Mesenchymal stem cell (in vitro differentiated cells and primary cell): ENCODE results near the gene PRDM2.

Experiments used
- DNase-seq: peaks from one replicate; pipeline ENCODE4 v3.0.0-alpha.2; 2013
- H2AFZ ChIP-seq: one replicate; pipeline ENCODE4 v1.6.1; 2013; ENCODE audit warnings: low read depth, mild to moderate bottlenecking, control low read depth, inconsistent platforms, low read length, moderate library complexity
- H2AK5ac ChIP-seq: 2 replicates; pipeline ENCODE4 v1.6.1; 2013; ENCODE audit warnings: low read length, moderate library complexity, mild to moderate bottlenecking, inconsistent platforms; ENCODE audit not compliant: severe bottlenecking
- H2BK120ac ChIP-seq: one replicate; pipeline ENCODE4 v1.6.1; 2013; ENCODE audit warnings: low read depth, mild to moderate bottlenecking, inconsistent platforms, low read length, moderate library complexity
- H2BK12ac ChIP-seq, 2 experiments: one replicate each; pipeline ENCODE4 v1.6.1; 2013; ENCODE audit warnings: inconsistent platforms in 2 of 2, low read length in 2 of 2, mild to moderate bottlenecking in 2 of 2, moderate library complexity in 2 of 2, control low read depth in 1 of 2
- H2BK15ac ChIP-seq: one replicate; pipeline ENCODE4 v1.6.1; 2013; ENCODE audit warnings: mild to moderate bottlenecking, low read depth, inconsistent platforms; ENCODE audit not compliant: poor library complexity, severe bottlenecking
- H2BK5ac ChIP-seq: 2 replicates; pipeline ENCODE4 v1.6.1; 2013; ENCODE audit warnings: low read depth, mild to moderate bottlenecking, low read length, control low read depth, inconsistent platforms; ENCODE audit not compliant: poor library complexity, severe bottlenecking
- H3K14ac ChIP-seq, 2 experiments: one replicate each; pipeline ENCODE4 v1.6.1; 2013; ENCODE audit warnings: inconsistent platforms in 2 of 2, low read length in 2 of 2, control low read depth in 1 of 2, mild to moderate bottlenecking in 1 of 2, moderate library complexity in 1 of 2
- H3K18ac ChIP-seq, 2 experiments: one replicate each; pipeline ENCODE4 v1.6.1; 2013; ENCODE audit warnings: inconsistent platforms in 2 of 2, low read length in 2 of 2, control low read depth in 1 of 2, low read depth in 1 of 2, mild to moderate bottlenecking in 1 of 2
- H3K23ac ChIP-seq, 2 experiments: one replicate each; pipeline ENCODE4 v1.6.1; 2013; ENCODE audit warnings: inconsistent platforms in 2 of 2, low read length in 2 of 2, mild to moderate bottlenecking in 2 of 2, moderate library complexity in 2 of 2, control low read depth in 1 of 2
- H3K27ac ChIP-seq: 2 replicates; pipeline ENCODE4 v1.5.1; 2013; ENCODE audit warnings: mild to moderate bottlenecking, moderate library complexity, low read length, control low read depth, inconsistent platforms; ENCODE audit not compliant: poor library complexity, severe bottlenecking
- H3K27me3 ChIP-seq, 2 experiments: 2 replicates each; pipeline versions ENCODE4 v1.6.1 to v1.7.0; 2013; ENCODE audit warnings: low read length in 2 of 2, mild to moderate bottlenecking in 2 of 2, moderate library complexity in 2 of 2, control low read depth in 1 of 2, inconsistent platforms in 1 of 2; ENCODE audit not compliant: control insufficient read depth in 1 of 2, insufficient read depth in 1 of 2
- H3K36me3 ChIP-seq, 2 experiments: 2 replicates each; pipeline versions ENCODE4 v1.6.1 to v1.7.0; 2013; ENCODE audit warnings: low read length in 2 of 2, control low read depth in 1 of 2, inconsistent platforms in 1 of 2, low read depth in 1 of 2, mild to moderate bottlenecking in 1 of 2; ENCODE audit not compliant: insufficient read depth in 2 of 2, control insufficient read depth in 1 of 2
- H3K4ac ChIP-seq, 2 experiments: one replicate each; pipeline ENCODE4 v1.6.1; 2013; ENCODE audit warnings: inconsistent platforms in 2 of 2, low read length in 2 of 2, mild to moderate bottlenecking in 2 of 2, moderate library complexity in 2 of 2, control low read depth in 1 of 2, low read depth in 1 of 2
- H3K4me1 ChIP-seq: 2 replicates; pipeline ENCODE4 v1.6.1; 2013; ENCODE audit warnings: low read depth, low read length, control low read depth; ENCODE audit not compliant: control insufficient read depth, insufficient read depth
- H3K4me2 ChIP-seq: 2 replicates; pipeline ENCODE4 v1.6.1; 2013; ENCODE audit warnings: low read length, mild to moderate bottlenecking, inconsistent platforms; ENCODE audit not compliant: poor library complexity, severe bottlenecking
- H3K4me3 ChIP-seq, 2 experiments: 2 replicates each; pipeline versions ENCODE4 v1.5.1 to v1.7.0; 2013; ENCODE audit warnings: low read length in 2 of 2, mild to moderate bottlenecking in 2 of 2, control low read depth in 1 of 2, low read depth in 1 of 2; ENCODE audit not compliant: insufficient read depth in 1 of 2
- H3K79me1 ChIP-seq: replicated peaks from 2 replicates; pipeline ENCODE4 v1.6.1; 2013; ENCODE audit warnings: mild to moderate bottlenecking, control low read depth, low read length, inconsistent platforms; ENCODE audit not compliant: poor library complexity, severe bottlenecking
- H3K9ac ChIP-seq: 2 replicates; pipeline ENCODE4 v1.7.0; 2013; ENCODE audit warnings: mild to moderate bottlenecking, low read length, moderate library complexity
- H3K9me3 ChIP-seq: 2 replicates; pipeline ENCODE4 v1.7.0; 2013; ENCODE audit warnings: mild to moderate bottlenecking, low read length; ENCODE audit not compliant: control insufficient read depth
- H4K8ac ChIP-seq: one replicate; pipeline ENCODE4 v1.6.1; 2013; ENCODE audit warnings: inconsistent platforms, mild to moderate bottlenecking, low read length, moderate library complexity
- H4K91ac ChIP-seq: one replicate; pipeline ENCODE4 v1.6.1; 2013; ENCODE audit warnings: mild to moderate bottlenecking, low read length, inconsistent platforms
- WGBS: methylation state at CpG from one replicate; pipeline ENCODE4 v1.1.7; 2013; ENCODE audit warnings: mixed read lengths; 5-methylcytosine and 5-hydroxymethylcytosine counted together

PRDM2 gene

DNA sequence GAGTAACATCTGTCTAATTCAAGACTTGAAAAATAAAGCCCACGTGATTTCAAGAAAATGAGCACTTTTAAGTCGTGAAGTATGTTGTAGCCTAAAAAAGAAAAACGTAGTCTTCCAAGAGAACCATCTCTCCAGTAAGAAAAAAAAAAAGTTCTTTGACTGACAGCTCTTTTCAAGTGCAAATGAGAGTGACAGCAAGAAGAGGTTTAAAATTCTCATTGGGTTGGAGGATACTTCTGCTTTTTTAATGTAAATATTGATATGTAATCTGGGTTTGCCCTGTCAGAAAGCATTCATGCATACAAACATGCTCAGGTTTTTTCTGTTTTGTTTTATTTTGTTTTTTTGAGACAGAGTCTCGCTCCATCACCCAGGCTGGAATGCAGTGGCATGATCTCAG is 32.3 kb upstream of the PRDM2 start:
- no peak for DNase-seq
- Histone ChIP-seq H2BK5ac (no peak overlapping the region), H3K18ac (no peak overlapping the region), H3K27ac (no peak overlapping the region), H3K14ac (no peak overlapping the region), H2AK5ac (no peak overlapping the region), H3K4me1 (no peaks in the 10 kb centered on the region), H3K9me3 (no peaks in the 10 kb centered on the region), H3K9ac (no peak overlapping the region), H3K36me3 (no peaks in the 10 kb centered on the region), H3K27me3 (no peaks in the 10 kb centered on the region), H2BK15ac (no peak overlapping the region), H2BK120ac (no peak overlapping the region), H3K4ac (no peak overlapping the region), H2BK12ac (no peak overlapping the region), H3K4me3 (no peak overlapping the region), H4K91ac (no peak overlapping the region), H3K4me2 (no peak overlapping the region), H4K8ac (no peak overlapping the region), H2AFZ (no peak overlapping the region), H3K23ac (no peak overlapping the region), H3K79me1 (no peaks in the 10 kb centered on the region)
- 70% methylated on average over 2 of the region's 4 CpGs for WGBS

DNA sequence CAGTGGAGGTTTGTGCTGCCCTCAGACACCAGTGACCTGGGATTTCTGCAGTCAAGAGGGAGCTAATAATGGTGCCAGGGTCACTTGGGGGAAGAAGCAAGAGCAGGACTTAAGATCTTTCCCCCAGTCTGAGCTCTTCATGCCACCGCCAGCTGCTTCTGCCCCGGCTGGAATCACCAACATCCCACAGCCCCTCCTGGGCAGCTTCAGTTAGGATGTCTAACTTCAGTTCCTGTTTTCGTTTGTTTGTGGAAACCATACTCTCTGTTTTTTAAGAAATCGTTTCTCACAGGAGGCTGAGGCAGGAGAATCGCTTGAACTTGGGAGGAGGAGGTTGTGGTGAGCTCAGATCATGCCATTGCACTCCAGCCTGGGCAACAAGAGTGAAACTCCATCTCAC is 25.6 kb upstream of the PRDM2 start:
- no peak overlapping the region for H2AK5ac ChIP-seq
- no peak overlapping the region for H2BK12ac ChIP-seq
- no peak overlapping the region for H3K9ac ChIP-seq
- H4K91ac ChIP-seq = no peak overlapping the region
- H3K4me2 ChIP-seq = no peak overlapping the region
- H3K4ac ChIP-seq = no peak overlapping the region
- H3K4me1 ChIP-seq = no peaks in the 10 kb centered on the region
- no peaks in the 10 kb centered on the region for H3K79me1 ChIP-seq
- no peak overlapping the region for H2AFZ ChIP-seq
- H3K27me3 ChIP-seq = peaks cover 0 to 4% of the 10 kb centered on the region in 2 experiments
- no peak overlapping the region for H3K27ac ChIP-seq
- no peaks in the 10 kb centered on the region for H3K36me3 ChIP-seq
- DNase-seq = no peak
- no peak overlapping the region for H2BK15ac ChIP-seq
- no peak overlapping the region for H4K8ac ChIP-seq
- no peak overlapping the region for H3K14ac ChIP-seq
- no peaks in the 10 kb centered on the region for H3K9me3 ChIP-seq
- no peak overlapping the region for H3K18ac ChIP-seq
- no peak overlapping the region for H3K4me3 ChIP-seq
- H3K23ac ChIP-seq = no peak overlapping the region
- no peak overlapping the region for H2BK5ac ChIP-seq
- H2BK120ac ChIP-seq = no peak overlapping the region
- WGBS = 29% methylated on average over 3 of the region's 5 CpGs

DNA sequence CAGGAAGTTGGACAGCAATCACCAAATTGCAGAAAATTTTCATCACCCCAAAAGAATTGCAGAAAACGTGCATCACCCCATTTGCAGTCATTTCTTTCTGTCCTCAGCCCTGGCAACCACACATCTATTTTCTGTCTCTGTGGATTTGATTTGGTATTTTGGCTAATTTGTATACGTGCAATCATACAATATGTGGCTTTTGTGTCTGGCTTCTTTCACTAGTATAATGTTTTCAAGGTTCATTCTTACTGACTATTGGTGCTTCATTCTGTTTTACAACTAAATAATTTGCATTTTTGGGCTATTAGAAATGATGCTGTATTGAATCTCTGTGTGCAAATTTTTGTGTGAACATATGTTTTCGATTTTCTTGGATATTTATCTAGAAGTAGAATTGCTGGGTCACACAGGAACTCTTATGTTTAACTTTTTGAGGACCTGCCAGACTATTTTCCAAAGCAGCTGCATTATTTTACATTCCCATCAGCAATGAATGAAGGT is 24.8 kb upstream of the PRDM2 start:
- Histone ChIP-seq H4K8ac (no peak overlapping the region), H2BK12ac (no peak overlapping the region), H2AK5ac (no peak overlapping the region), H3K4me2 (no peak overlapping the region), H3K27ac (no peak overlapping the region), H3K9ac (no peak overlapping the region), H3K23ac (no peak overlapping the region), H4K91ac (no peak overlapping the region), H2AFZ (no peak overlapping the region), H2BK15ac (no peak overlapping the region), H2BK5ac (no peak overlapping the region), H3K18ac (no peak overlapping the region), H3K36me3 (no peaks in the 10 kb centered on the region), H3K9me3 (no peaks in the 10 kb centered on the region), H3K27me3 (peaks cover 0 to 4% of the 10 kb centered on the region in 2 experiments), H2BK120ac (no peak overlapping the region), H3K14ac (no peak overlapping the region), H3K4me1 (no peaks in the 10 kb centered on the region), H3K4ac (no peak overlapping the region), H3K4me3 (no peak overlapping the region), H3K79me1 (no peaks in the 10 kb centered on the region)
- WGBS = 0% methylated on average over 1 of the region's 3 CpGs
- no peak for DNase-seq

DNA sequence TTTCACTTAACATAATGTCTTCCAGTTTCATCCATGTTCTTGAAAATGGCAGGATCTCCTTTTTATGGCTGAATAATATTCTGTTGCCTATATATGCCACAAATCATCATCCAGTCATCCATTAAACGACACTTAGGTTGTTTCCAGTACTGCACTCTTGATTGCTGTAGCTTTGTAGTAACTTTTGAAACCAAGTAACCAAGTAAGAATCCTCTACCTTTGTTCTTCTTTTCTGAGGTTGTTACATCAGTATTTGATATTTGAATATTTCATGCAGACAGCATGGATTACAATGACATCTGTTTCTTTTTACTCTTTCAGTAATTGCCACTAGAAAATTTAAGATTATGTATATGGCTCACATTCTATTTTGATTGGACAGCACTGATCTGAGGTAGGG is 22.1 kb upstream of the PRDM2 start:
- Histone ChIP-seq H2AFZ (no peak overlapping the region), H2BK15ac (no peak overlapping the region), H3K36me3 (no peaks in the 10 kb centered on the region), H4K91ac (no peak overlapping the region), H3K23ac (no peak overlapping the region), H2BK5ac (no peak overlapping the region), H2BK12ac (no peak overlapping the region), H3K9me3 (no peaks in the 10 kb centered on the region), H3K9ac (no peak overlapping the region), H3K18ac (no peak overlapping the region), H3K4ac (no peak overlapping the region), H3K4me3 (no peak overlapping the region), H2AK5ac (no peak overlapping the region), H3K27ac (no peak overlapping the region), H3K79me1 (no peaks in the 10 kb centered on the region), H4K8ac (no peak overlapping the region), H2BK120ac (no peak overlapping the region), H3K27me3 (peaks cover 0 to 10% of the 10 kb centered on the region in 2 experiments), H3K4me1 (no peaks in the 10 kb centered on the region), H3K4me2 (no peak overlapping the region), H3K14ac (no peak overlapping the region)
- WGBS = 40% methylated on average over 1 of the region's 1 CpG
- DNase-seq = no peak
